Measurements from ENCODE around the gene DDX53.

Gene DDX53

DNA sequence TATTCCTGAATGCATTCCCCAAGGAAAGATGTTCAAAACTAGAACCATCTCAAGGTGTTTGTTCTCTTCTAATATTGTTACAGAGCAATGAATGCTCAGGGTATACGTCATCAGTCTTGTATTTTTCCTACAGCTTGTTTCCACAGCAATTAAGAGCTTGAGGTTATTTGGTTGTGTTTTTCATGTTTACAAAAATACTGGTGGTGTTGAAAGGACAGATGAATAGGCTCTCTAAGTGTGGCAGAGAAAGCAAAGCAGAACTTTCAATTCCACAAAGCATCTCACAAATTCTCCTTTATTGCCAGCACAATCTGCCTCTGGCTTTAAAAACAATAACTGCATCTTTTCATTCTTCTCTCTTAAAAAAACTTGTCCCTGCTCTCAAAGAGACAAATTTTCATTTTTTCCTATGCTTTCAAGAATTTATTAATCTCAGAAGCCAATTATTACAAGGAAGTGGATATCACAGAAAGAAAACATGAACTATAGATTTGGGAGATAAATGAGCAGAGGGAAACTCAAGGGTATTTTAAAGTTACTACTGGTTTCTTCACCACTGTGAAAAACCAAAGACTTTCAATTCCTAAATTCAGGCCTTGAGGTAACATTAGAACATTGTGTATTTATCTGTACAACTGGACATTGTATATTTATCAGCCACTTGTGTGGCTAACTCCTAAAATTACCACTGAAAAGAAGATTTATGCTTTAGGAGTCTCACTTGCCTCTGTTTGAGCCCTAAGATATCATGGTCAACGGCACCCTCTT is 49.2 kb downstream of the DDX53 start:
- FAIRE-seq (no peak), DNase-seq (ENCODE audit: low spot score) (no peak)

- FAIRE-seq (no peak), DNase-seq (ENCODE audit: low spot score) (no peak)
These were observed 52.6 kb downstream of the DDX53 start for GRCh38 chrX:23052324-23052723.
